ENCODE results near the gene CMSS1.

Gene CMSS1

DNA sequence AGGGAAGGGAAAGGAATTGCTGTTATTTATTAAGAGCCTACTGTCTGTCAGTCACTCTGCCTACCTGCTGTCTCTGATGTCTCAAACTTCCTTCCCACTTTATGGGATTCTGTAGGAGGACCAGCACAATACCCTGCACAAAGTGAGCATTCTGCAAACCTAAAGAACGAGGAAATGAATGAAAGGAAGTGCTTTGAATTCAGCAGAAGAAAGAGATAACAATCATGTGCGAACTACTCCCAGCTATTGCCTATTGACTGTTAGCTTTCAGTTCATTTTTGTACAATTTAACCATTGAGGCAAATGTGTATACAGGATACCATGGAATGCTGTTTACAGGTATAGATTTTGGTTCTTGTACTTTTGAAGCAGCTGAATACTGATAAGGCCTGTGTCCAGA, 66.8 kb downstream of the CMSS1 start:
- in situ Hi-C loops (cut with MboI; ENCODE audit: low sequenced_read_pairs, unreplicated experiment) = no loop called here
- DNase-seq (ENCODE audit: low spot score) = no peak
- TF ChIP-seq, protein P1, sequence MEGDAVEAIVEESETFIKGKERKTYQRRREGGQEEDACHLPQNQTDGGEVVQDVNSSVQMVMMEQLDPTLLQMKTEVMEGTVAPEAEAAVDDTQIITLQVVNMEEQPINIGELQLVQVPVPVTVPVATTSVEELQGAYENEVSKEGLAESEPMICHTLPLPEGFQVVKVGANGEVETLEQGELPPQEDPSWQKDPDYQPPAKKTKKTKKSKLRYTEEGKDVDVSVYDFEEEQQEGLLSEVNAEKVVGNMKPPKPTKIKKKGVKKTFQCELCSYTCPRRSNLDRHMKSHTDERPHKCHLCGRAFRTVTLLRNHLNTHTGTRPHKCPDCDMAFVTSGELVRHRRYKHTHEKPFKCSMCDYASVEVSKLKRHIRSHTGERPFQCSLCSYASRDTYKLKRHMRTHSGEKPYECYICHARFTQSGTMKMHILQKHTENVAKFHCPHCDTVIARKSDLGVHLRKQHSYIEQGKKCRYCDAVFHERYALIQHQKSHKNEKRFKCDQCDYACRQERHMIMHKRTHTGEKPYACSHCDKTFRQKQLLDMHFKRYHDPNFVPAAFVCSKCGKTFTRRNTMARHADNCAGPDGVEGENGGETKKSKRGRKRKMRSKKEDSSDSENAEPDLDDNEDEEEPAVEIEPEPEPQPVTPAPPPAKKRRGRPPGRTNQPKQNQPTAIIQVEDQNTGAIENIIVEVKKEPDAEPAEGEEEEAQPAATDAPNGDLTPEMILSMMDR (IDR thresholded peaks at IDR 0.05; ENCODE audit: borderline replicate concordance, control extremely low read depth, extremely low read depth, insufficient read depth, missing control alignments) = no peak

DNA sequence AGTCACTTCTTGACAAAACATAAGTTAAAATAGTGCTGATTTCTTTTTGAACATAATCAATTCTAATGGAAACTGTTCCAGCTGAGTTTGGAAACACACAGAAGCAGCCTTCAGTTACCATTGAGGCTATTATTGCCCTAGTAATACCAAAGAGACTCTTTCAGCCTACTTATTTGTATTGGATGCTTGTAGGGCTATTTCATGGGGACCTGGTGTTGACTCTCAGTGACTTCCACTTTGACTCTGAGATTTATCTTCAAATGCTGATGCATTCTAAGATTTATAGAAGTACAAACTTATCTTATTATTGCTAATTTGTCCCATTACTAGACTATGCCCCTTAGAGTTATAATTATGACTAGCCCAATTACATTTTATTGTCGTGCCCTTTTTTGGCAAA, 67.4 kb downstream of the CMSS1 start:
- TF ChIP-seq, protein P1 (IDR thresholded peaks at IDR 0.05; ENCODE audit: borderline replicate concordance, control extremely low read depth, extremely low read depth, insufficient read depth, missing control alignments) = no peak
- in situ Hi-C loops (cut with MboI; ENCODE audit: low sequenced_read_pairs, unreplicated experiment) = no loop called here
- DNase-seq (ENCODE audit: low spot score) = no peak

DNA sequence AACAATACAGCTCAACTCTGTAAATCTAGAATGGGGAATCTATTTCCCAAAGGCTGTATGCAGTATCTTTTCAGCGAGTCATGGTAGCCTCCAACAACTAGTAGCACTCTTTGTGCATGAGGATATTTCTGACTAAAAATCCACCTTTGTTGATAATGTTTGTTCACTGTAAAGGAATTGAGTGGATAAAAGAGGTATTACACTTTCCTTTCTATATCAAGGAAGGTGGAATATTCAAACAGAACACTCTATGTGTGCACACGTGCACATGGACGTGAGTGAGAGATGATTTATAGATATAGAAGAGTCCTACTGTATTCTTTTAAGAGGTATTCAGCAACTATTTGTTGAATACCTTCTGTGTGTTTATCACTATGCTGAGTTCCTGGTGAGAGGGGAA, 68.2 kb downstream of the CMSS1 start:
- TF ChIP-seq, protein P1 (IDR thresholded peaks at IDR 0.05; ENCODE audit: borderline replicate concordance, control extremely low read depth, extremely low read depth, insufficient read depth, missing control alignments) = no peak
- no peak for DNase-seq (ENCODE audit: low spot score)
- in situ Hi-C loops (cut with MboI; ENCODE audit: low sequenced_read_pairs, unreplicated experiment) = no loop called here

DNA sequence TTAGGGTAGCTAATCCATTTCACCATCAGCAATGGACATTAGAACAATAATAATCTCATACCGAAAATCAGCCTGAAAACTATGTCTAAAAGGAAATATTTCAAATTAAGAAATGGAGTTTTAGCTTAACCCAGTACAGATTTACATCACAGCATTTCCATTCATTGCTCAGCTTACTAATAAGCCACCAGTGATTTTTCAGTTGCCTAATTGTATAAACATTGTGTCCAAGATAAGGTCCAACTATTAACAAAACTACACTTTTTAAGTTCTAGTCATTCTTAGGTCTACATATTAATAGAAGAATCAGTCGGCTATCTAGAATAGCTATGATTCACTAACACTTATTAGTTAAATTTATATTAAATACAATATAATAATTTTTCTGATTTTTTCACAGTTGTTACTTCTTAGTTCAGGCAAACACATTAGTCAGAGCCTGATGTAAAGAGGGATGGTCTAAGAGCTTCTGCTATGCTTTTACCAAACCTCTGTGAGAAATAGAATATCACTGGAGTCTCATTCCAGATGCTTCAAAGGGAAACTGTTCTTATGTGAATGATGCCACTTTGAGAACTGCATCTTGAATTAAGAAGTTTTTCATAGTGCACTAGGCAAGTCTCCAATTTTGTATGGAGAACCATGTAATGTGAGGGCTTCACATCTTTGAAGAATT, 74.1 kb downstream of the CMSS1 start:
- no peak for DNase-seq (ENCODE audit: low spot score)
- in situ Hi-C loops (cut with MboI; ENCODE audit: low sequenced_read_pairs, unreplicated experiment) = no loop called here
- TF ChIP-seq, protein P1 (IDR thresholded peaks at IDR 0.05; ENCODE audit: borderline replicate concordance, control extremely low read depth, extremely low read depth, insufficient read depth, missing control alignments) = no peak

DNA sequence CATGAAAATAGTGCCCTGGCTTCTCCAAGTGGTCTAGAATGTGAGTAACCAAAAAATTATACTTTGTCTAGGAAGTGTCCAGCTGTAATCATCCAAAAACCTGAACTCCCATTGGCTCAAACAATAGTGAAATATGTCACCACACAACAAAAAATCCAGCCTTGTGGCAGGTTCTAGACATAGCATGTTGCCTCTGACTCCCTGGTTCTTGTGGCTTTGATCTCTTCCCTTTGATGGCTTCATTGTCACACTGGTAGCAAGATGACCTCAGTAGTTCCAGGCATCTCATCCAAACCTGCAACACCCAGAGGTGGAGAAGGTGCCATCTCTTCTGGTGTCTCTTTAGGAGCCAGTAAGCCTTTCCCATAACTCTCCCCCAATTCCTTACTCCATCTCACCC, 74.7 kb downstream of the CMSS1 start:
- in situ Hi-C loops (cut with MboI; ENCODE audit: low sequenced_read_pairs, unreplicated experiment) = no loop called here
- TF ChIP-seq, protein P1 (IDR thresholded peaks at IDR 0.05; ENCODE audit: borderline replicate concordance, control extremely low read depth, extremely low read depth, insufficient read depth, missing control alignments) = no peak
- DNase-seq (ENCODE audit: low spot score) = no peak

DNA sequence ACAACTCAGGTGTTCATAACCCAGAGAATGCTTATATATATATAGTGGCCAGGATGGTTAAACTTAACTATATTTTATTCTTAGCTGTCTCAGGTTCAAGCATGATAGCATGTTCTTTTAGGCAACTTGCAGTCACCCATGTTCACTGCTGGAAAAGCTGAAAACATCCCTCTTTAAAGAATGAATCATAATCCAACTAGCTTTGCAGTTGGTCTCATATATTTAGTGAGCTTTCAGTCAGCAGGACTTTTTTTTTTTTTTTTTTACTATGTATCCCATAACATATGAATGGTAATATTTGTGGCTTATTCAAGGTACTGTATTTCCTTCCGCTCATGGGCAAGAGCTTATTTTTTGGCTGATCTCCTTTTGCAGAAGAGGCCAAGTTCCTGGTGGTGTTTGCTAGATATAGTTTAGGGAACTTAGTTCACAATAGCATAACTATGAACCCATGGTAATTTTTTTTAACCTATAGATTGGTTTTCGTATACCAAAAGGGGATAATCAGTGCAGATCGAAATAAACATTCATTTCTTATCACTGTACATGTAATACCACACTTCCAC, 77.6 kb downstream of the CMSS1 start:
- TF ChIP-seq, protein P1 (IDR thresholded peaks at IDR 0.05; ENCODE audit: borderline replicate concordance, control extremely low read depth, extremely low read depth, insufficient read depth, missing control alignments) = no peak
- DNase-seq (ENCODE audit: low spot score) = no peak
- in situ Hi-C loops (cut with MboI; ENCODE audit: low sequenced_read_pairs, unreplicated experiment) = no loop called here
